HG03432 (cell line): Measurements from ENCODE around the gene GNAQ.

Experiments used
- ATAC-seq: cut with Tn5 transposase; IDR thresholded peaks from one replicate; pipeline ENCODE4 v1.9.1; 2021; ENCODE audit warnings: mild to moderate bottlenecking, moderate library complexity; ENCODE audit not compliant: unreplicated experiment

Gene GNAQ

DNA sequence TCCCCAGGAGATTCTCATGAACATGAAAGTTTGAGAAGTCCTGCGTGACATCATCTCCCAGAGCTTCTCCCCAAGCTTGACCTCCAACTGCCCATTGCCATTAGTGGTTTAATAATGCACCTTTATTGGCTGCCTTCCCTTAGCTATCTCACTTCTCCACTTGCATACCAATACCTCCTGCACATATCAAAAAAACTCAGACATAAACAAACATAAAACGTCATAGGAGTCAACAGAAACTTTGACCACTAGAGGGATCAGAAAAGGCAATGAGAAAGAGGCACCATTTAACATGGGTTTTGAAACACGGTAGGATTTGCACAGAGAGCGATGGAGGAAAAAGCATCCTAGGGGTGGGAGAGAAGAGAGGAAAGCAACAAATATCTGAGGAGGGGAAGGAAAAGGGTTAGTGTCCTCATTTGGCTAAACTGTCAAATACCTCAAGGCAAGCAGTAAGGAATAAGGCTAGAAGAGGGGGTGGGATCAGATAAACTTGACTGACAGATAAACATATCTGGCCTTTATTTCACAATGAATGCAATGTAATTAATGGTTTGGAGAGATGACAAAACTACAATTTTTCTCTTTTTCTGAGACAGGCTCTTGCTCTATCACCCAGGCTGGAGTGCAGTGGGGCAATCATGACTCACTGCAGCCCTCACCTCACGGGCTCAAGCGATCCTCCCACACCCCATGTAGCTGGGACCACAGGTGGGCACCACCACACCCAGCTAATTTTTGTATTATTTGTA lies 27.0 kb downstream of the GNAQ start:
- ATAC-seq, result no peak

DNA sequence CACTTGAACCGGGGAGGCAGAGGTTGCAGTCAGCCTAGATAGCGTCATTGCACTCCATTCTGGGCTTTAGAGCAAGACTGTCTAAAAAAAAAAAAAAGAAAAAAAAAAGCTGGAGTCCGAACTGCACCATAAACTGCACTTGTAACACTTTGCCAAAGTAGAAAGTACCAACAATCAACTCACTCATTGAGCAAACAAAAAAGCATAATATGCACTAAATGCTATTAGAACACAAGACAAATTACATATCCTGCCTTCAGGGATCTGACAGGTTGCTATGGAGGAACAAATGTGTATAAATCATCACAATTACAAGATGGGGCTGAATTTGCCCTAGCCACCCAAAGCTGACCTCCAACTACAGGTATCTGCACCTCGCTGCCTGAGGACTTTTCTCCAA lies 27.9 kb downstream of the GNAQ start:
- ATAC-seq, result no peak

DNA sequence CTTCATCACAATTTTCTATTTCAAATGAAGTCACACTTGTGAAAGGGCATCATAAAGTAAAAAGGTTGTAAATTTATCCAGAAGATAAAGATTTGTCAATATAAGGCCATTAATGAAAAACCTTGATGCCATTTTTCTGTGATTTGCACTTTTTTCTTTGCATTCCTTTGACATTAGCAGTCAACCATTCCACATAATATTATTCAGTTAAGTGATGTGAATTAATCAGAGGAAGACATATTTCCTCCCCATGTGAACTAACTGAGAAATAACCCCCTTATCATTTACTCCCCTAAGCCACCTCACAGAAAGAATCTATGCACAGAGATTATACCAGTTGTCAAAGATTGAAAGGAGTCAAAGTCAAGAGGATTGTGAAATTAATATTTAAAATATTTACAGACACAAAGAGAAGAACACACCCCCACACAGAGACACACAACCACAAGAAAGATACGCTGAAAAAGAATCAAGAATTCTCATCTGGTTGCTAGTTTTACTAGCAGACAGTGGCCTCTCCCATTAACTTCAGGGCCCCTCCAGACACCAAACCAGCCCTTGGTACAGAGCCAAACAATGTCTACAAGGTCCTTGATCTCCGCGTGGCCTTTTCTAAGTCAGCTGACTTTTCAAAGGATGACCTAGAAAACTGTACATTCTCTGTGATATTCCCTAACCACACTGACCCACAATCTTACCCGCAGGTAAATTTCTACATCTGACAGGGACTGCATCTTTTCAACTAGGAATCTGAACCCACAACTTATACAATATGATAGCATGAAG lies 29.5 kb downstream of the GNAQ start:
- ATAC-seq, result no peak

DNA sequence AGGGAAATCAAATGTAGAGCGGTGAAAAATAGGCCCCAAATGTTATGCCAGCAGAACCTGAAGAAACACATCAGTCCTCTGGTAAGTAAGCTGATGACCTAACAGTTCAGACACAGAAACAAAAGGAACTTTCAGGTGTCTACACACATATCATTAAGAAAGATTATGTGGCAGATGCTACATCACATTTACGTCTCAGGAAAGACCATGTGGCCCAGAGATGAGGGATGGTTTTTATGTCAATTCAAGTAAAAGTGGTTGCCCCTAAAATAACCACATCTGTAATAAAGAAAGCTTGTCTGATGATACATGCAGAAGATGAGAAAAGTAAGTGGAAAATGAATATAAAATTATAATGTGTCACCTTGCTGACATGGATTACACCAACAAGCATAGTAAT lies 31.4 kb downstream of the GNAQ start:
- ATAC-seq, result no peak

DNA sequence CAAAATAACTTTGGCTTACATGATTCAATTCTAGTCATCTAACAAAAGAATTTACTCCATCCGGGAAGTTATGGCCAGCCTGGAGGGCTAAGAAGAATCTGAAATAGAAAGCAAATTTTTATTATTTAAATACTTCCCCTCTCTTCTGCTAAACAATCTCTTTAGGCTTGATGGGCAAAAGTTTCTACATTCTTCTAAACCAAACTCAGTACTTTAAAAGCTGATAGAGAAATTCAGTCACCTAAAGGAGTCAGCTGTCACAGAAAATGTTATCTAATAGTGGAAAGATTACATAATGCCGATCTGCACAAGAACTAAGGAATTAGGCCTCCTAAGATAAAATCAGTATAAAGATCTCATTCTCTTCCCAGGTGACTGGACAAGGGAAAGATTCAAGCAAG lies 32.4 kb downstream of the GNAQ start:
- ATAC-seq, result no peak

DNA sequence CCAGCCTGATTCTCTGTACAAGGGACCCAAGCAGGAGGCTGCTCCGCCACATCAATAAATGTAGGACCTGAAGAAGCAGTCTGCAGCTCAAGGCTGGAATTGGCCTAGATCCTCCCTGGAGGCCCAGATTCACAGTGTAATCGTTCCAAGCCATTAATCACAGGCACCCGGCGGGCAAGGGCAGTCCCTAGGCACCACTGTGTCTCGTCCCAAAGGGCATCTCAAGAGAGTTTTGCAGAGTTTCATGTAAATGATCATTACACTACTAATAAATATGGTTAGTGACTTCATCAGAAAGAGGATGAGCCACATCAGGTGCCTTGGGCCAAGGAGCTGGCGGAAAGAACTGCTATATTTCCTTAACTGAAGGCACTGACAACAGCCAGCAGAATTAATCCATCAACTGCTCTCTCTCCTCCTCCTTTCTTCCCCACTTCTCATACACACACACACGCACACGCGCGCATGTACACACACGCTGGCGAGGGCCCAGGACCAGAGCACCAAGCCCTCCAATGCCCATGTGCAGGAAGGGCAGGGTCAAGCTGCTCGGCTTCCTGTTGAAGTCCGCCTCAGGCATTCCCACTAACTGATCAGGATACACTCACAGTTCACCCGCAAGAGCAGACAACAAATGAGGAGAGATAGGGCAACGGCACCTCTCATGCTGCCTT lies 33.9 kb downstream of the GNAQ start:
- no peak for ATAC-seq

DNA sequence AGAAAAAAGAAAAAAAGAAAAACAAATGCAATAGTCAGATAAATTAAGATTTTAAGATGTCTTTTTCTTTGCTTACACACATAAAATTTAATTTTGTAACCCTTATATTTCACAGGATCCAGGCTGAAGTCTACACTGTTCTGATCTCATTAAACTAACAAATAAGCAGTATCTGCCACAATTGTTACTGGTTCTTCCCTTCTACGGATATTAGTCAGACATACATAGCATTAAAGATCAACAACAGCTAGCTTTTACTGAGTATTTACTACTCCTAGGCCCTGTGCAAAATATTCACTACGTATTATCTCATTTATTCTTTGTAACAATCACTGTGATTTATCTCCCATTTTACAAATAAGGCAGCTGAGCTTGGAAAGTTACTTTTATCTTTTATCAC lies 34.9 kb downstream of the GNAQ start:
- no peak for ATAC-seq

DNA sequence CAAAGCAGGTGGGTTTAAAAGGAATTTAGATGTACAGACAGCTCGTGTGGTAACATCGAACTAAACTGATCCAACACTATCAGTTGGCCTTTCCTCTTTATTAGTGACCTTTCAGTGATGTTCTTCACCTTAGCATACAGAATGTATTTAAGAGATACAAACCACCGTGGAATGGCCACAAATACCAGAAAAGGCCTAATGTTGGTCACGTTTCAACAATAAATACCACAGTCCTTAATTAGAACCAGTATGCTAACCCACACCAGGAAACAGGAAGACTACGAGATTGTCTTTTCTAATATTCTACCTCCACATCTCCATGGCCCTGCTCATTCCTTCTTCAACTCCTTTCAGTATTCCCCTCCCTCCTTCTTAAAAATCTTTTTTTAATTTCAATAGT lies 40.4 kb downstream of the GNAQ start:
- ATAC-seq, result no peak

DNA sequence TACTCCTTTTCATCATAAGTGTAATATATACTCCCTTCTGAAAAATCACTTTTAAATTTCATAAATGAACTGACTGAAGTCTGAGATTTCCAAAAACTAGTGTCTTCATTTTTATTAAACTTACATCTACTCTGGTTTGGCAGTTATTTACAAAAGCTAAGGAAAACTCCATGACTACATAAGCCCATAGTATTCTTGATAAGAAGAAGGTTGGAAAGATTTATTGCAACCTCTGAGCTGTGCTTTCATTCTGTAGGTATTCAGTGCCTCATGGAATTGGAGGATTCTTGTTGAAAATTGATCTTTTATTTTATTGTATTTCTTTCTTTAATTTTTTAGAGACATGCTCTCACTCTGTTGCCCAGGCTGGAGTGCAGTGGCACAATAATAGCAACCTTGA lies 41.7 kb downstream of the GNAQ start:
- no peak for ATAC-seq

DNA sequence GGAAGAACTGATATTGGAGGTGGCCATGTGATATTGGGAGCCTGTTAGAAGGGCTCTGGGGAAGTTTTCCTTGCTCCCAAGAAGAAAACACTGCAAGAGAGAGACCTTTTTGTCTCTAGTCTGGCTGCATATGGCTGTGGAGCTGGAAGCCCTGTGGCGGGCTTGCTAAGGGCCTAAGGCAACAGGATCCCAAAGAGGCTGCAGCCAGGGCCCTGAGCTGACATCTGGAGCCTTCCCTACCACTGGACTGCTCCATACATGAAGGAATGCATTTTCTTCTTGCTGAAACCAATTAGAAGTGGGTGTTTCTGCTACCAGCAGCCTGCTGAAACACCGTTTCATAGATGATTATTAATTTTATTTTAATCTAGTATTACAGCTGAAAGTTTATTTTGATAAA lies 42.2 kb downstream of the GNAQ start:
- no peak for ATAC-seq

DNA sequence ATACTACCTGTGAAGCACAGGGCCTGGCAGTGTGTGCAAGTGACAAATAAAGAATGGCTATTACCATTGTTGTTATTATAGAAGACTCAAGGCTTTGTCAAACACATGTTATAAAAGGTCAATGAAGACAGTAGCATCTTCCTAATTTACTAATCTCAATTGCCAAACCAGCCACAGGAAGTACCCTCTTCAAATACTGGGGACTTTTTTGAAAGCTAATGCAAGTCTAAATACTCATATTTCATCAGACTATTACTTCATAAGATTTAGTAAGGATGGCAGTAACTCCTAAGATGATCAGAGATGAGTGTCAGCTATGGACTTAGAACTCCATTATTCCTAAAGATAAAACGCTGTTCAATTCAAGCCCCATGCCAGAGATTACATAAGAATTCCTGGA lies 43.0 kb downstream of the GNAQ start:
- ATAC-seq, result no peak

DNA sequence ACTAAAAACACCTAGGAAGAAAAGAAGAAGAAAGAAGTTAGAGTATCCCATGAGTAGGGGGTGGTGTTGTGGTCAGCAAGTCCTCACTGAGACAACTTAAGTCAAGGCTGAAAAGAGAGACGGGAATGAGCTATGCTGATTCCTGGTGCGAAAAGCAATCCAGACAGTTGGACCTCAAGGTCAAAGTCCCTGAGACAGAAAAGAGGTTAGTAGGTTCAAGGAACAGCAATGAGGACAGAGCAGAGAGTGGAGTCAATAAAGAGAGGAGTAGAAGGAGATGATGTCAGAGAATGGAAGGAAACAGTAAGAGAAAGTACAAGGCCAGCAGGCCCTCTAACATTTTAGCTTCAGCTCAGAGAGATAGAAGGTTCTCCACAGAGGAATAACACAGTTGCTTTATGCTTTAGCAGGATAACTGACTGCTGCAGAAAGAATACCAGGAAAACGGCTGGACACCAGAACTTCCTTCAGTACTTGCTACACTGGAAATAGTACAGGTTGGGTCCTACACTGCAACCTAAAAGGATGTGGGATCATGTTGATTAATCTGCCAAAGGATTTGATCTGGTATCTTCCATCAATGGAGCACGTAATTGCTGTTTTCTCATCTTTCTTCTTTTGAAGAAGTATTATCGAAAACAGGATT lies 43.6 kb downstream of the GNAQ start:
- ATAC-seq, result no peak

DNA sequence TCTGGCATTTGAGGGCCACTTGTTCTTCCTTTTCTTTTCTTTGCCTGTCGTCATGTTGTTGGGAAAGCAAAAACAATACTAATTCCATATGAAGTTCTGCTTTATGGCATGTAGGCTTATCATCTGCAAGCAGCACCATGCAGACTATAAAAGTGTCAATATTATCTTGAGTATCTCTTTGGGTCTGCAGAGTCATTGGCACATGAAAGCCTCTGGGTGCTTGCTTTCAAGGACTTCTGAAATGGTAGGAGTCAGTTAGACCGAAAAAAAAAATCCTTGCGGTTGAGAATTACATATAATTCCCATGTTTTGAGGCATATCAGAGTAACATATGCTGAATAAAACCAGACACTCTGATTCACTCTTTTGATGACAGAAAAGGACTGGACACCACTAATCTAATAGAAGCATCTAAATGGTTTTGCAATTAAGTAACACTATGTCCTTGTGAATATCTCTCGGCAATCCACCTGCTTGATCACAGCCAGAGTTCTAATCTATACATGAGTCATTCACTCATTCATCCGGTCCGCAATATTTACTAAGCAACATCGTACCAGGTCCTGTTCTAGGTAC lies 44.4 kb downstream of the GNAQ start:
- no peak for ATAC-seq

DNA sequence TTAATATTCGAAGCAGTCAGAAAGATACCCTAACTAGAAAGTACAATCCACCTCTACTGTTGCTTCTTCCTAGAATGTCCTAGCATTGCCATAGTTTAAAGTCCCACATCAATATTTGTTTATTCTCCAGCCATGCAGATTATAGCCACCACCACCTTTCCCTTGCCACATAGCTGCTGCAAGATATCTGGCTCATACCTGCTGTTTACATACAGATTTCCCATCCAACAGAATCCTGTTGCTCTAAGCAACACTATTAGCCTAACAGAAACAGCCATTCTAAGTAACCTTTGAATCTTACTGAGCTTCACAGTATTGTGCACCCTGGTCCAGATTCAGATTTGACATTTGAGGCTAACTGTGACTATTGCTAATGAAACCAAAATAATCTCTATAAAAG lies 45.6 kb downstream of the GNAQ start:
- no peak for ATAC-seq

DNA sequence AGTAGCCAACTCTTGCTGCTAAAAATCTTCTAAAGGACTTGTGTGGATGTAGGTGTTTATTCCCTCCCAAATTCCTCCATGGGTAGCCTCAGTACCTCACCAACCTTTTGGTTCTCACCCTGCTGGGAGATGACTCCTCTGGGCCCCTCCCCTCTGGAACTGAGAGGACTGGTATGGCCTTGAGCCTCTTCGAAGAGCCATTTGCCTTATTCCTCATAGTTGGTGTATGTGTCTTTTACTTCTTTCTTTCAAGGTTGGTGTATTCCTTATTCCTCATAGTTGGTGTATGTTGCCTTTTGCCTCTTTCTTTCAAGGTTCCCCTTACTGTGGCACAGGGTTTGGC lies 48.3 kb downstream of the GNAQ start:
- no peak for ATAC-seq

DNA sequence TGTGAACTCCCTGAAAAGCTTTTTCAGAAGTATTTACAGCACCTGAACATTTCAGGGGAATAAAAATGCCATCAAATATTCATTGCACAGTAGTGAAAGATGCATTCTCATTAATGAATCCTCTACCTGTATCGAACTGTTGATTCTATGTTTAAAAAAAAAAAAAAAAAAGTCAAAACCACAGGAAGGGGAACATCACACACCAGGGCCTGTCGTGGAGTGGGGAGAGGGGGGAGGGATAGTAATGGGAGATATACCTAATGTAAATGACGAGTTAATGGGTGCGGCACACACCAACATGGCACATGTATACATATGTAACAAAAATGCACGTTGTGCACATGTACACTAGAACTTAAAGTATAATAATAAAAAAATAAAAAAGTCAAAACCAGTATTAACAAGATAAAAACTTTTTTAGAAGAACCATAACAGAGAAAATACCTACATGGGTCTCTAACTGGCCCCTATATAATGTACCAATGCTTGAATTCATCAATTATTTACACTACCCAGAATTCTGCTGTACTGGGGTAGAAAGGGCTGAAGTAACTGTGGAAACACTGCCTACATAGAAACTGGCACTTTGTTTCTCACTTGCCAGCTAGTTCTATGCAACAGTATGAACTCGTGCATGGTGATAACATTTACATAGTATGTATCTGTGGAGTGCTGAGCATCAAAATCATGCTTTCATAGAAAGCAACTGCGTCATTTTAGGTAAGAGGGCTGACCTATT lies 48.9 kb downstream of the GNAQ start:
- ATAC-seq, result no peak

DNA sequence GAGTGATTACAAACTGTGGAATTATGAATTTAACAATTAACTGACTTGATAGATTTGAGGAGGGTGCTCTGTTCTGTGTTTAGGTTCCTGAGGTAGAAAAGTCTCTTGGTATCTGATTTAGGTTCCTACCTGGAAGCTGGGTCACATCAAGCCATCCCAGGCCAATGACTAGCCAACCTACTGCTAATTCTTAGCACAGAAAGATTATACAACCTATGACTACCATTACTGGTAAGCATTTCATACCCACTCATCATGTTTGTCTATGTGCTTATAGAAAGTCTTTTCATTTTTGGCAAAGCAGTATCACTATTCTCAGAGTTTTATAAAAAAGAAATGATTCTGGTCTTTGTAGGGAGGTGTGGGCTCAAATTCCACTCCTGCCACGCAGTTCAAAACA lies 49.7 kb downstream of the GNAQ start:
- no peak for ATAC-seq

DNA sequence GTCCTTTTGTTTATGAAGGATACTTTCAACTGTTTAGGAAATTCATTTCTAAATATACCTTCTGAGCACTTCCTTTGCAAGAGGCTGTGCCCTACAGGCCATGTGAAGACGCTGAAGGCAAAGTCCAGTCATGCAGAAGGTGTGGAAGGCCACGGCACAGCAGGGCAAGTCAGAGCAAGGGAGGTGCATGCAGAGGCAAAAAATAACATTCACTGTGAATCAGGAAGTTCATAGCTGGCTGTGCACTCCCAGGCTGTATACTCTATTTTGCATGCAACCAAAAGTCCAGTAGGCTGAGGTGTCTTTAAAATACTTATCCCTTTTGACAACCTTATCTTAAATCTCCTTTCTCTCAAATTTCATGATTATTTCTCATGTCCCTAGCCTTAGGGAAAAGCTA lies 50.3 kb downstream of the GNAQ start:
- peak; percentile 68 for ATAC-seq

DNA sequence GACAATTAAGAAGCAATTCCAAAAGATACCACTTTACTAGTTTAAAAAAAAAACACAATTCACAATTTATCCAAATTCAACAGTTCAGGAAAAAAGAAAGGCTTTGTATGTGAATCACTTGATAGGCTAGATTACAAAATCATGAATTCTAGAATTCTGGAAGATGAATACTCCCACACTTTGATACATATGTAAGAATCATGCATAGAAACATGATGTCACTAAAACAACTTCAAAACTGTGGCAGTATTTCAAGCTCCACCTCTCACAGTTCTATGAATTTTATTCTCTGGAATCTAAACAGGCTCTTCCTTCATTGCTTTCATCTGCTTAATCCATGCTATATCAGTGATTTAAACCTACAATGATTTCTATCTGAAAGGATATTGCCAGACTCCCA lies 51.0 kb downstream of the GNAQ start:
- ATAC-seq, result no peak

DNA sequence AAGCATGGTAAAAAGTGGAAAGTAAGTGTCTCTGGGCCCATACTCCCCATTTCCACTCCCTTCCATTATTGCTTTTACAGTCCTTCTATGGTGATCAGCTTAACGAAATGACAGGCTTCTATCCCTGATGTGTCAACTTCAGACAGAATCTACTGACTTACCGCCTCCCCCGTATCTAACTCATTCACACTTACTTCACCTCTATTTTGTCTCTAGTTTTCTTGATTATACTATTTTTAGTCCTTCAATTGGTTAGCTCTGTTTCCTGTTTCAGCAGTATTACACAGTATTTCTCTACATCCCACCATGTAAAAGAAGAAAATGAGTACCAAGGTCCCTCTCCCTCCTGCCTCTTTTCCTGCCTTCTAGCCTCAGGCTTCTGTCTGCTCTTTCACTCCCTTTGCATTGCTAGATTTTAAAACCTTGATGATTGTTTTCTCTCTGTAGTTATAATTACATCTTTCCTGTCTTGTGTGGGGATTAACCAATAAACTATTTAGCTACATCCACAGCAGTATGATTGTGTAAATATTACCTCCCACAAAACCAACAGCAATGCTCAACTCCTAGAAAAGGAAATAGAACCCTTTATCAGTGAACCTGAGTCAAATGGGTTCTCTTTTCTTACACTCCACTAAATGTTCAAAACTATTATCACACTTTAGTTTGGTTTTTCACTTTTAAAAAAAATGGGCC lies 53.4 kb downstream of the GNAQ start:
- ATAC-seq, result no peak
